GM19324 (cell line): ENCODE results near the gene TEPSIN.

Source experiments
- ATAC-seq: cut with Tn5 transposase; IDR thresholded peaks from one replicate; pipeline ENCODE4 v1.9.1; 2021; ENCODE audit warnings: mild to moderate bottlenecking, moderate library complexity; ENCODE audit not compliant: unreplicated experiment, low FRiP score

TEPSIN gene

GRCh38 chr17:81270279-81270678, 31.4 kb upstream of the TEPSIN start:
- ATAC-seq = no peak

DNA sequence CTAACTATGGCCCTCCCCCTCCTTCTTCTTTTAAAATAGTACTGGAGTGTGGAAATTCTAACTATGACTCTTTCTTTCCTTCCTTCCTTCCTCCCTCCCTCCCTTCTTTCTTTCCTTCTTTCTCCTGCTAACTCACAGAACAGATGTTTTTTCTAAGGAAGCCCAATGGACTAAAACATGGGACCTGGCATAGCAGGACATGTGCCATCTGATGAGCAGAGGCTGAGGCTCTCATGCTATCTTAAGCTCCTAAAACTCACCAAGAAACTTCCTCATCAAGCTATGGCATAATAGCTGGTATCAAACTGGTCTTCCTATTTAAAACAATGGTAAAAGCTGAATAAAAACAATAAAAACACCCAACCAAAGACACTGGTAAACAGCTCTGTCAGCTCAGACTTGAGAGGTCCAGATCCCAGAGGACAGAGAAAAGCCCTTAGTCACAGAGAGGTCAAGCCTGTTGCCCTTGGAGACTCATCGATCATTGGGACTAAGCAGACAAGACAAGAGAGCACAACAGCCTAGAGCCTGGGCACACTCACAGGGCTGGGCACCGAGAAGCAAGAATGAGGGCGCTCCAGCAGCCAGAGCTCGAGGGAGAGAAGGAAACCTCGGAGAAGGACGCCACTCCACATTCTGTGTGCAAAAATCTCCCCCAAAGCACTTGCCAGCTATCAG, 28.7 kb upstream of the TEPSIN start:
- ATAC-seq = no peak

- no peak for ATAC-seq
These were observed 26.7 kb upstream of the TEPSIN start for GRCh38 chr17:81265576-81265975.

DNA sequence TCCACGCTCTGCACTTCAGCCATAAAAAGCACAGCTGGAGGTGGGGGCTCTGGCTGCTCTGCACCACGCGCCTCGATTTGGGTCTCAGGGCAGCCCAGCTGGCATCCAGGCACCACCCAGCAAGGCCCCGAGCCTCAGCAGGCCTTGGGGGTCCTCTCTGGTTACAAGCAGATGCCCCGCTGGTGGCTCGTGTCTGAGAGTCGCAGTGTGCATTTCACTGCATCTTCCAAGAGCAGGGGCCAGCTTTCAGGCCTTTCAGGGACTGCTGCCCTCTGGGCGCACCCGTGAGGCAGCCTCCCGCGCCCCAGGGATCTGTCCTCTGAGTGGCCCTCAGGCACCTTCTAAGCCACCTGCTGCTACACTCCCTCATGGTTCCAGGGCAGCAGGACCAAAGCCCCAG, 25.8 kb upstream of the TEPSIN start:
- ATAC-seq = no peak

DNA sequence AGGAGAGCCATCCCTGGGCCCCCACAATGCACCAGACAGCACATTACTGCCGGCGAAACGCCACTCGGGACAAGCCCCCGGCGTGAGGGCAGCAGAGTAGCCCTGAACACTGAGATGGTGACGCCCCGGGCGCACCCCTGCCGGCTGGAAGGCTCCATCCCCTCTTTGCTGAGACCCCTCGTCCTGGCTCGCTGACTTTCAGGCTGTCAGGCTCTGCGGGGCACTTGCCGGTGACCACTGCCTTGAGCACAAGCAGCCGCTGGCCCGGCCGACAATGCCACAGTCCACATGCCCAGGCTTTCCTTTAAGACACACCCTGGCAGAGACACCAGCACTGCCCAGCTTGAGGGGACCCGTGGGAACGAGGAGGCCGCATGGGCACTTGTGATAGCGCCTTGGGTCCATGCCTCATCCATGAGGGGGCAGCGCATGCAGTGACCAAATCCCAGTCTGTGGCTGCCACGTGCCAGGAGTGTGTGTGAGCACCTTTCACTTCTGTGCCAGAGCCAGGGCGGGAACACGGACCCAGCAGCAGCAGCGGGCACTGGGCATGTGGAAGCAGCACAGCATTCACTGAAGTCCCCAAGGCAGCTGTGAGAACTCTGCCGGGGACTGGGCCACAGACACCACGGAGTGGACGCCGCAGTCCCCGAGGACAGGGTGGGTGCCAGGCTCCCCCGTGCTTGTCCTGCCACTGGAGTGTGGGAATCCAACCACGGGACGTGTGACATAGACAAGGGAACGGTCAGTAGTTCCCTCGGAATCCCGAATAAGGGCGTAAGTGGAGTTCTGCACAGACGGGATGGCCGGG, 24.7 kb upstream of the TEPSIN start:
- no peak for ATAC-seq

GRCh38 chr17:81261582-81262336, 22.9 kb upstream of the TEPSIN start:
- no peak for ATAC-seq

GRCh38 chr17:81261096-81261495, 22.2 kb upstream of the TEPSIN start:
- ATAC-seq = no peak

DNA sequence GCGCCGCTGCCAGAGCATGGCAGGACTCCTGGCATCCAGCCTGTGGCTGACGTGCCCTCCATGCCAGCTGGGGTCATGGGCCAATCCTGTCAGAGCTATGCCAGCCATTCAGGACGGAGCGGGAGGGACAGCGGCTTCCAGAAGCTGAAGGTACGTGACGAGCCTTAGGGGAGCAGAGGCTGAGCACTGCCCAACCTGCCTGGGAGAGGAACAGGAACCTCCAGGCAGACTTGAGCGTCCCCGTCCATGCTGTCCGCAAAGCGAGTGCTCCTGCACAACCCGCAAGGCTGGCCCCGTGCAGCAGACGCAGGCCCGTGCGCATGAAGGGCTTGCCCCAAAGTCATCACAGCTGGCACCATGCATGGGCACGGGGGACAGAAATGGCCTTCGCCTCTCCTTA, 21.8 kb upstream of the TEPSIN start:
- no peak for ATAC-seq

GRCh38 chr17:81260171-81260570, 21.3 kb upstream of the TEPSIN start:
- no peak for ATAC-seq

GRCh38 chr17:81259058-81259605, 20.3 kb upstream of the TEPSIN start:
- ATAC-seq = no peak

GRCh38 chr17:81258292-81258691, 19.4 kb upstream of the TEPSIN start:
- no peak for ATAC-seq

DNA sequence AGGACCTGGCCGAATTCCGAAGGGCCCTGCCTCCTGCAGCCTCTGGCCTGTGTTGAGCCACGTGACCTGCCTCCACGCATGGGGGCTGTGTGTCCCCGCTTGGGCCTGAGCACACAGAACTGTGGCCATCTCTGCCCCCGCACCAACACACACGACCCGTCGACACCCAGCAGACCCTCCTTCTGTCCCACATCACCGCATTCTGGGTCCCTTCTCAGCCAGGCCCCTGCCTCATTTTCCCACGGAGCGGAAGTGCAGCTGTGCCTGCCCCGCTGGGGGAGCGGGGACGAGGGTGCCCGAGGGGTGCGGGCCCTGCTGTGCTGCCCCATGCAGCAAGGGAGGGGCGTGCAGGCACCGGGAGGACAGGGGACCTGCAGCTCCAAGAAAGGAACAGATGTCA, 18.7 kb upstream of the TEPSIN start:
- ATAC-seq = no peak

DNA sequence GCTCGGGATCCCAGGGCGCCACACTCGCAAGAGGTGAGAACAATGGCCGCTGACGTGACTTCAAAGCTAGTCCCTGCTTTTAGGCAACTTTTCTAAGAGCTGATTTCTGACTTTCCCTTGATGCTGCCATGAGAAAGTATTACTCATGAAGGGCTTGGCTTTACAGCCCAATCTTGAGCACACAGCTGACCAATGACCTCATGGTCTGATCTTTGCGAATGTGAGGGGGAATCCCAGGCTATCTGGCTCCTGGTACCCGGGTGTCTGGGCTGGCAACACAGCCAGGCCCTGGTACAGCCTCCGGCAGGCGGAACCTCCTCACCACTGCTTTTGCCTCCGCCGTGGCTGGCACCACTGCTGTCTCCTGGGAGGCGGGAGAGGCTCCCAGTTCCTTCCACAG, 17.8 kb upstream of the TEPSIN start:
- no peak for ATAC-seq

GRCh38 chr17:81254955-81255717, 16.3 kb upstream of the TEPSIN start:
- ATAC-seq = no peak

GRCh38 chr17:81253358-81254131, 14.7 kb upstream of the TEPSIN start:
- no peak for ATAC-seq

GRCh38 chr17:81252987-81253329, 14.1 kb upstream of the TEPSIN start:
- ATAC-seq = no peak

- no peak for ATAC-seq
These were observed 13.6 kb upstream of the TEPSIN start for GRCh38 chr17:81252326-81252986.

- ATAC-seq = no peak
These were observed 12.9 kb upstream of the TEPSIN start for GRCh38 chr17:81251709-81252301.
